IPS-18c (cell line): ENCODE measurements around the gene POSTN.

Experiments used
- H3K4me3 ChIP-seq: 2 replicates; pipeline ENCODE4 v1.7.0; 2013; ENCODE audit warnings: low read depth, mild to moderate bottlenecking, low read length, moderate library complexity; ENCODE audit not compliant: insufficient read depth
- H3K9me3 ChIP-seq: one replicate; pipeline ENCODE4 v1.6.1; 2013; ENCODE audit warnings: mild to moderate bottlenecking, low read length, moderate library complexity; ENCODE audit not compliant: control insufficient read depth, insufficient read depth

The POSTN gene, protein sequence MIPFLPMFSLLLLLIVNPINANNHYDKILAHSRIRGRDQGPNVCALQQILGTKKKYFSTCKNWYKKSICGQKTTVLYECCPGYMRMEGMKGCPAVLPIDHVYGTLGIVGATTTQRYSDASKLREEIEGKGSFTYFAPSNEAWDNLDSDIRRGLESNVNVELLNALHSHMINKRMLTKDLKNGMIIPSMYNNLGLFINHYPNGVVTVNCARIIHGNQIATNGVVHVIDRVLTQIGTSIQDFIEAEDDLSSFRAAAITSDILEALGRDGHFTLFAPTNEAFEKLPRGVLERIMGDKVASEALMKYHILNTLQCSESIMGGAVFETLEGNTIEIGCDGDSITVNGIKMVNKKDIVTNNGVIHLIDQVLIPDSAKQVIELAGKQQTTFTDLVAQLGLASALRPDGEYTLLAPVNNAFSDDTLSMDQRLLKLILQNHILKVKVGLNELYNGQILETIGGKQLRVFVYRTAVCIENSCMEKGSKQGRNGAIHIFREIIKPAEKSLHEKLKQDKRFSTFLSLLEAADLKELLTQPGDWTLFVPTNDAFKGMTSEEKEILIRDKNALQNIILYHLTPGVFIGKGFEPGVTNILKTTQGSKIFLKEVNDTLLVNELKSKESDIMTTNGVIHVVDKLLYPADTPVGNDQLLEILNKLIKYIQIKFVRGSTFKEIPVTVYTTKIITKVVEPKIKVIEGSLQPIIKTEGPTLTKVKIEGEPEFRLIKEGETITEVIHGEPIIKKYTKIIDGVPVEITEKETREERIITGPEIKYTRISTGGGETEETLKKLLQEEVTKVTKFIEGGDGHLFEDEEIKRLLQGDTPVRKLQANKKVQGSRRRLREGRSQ

DNA sequence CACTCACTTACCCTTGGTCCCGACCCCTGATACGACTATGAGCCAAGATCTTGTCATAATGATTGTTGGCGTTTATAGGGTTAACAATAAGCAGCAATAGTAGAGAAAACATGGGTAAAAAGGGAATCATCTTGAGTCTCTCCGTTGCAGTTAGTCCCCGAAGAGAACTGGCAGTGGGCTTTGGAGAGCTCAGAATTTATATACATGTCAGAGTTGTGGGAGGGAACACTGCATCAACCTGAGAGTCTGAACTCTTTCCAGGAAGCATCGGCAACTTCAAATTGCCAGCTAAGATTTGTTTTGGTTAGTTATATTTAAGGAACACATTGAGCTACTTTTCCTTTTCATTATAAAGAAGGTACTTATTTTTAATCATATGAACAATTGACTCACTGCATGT lies at the start of gene POSTN:
Gene POSTN (minus strand): TSS at position 172 of the 400 bp plus-strand sequence. CDS start 42 bp downstream, at position 130.
- Histone ChIP-seq H3K4me3 (no peak within 1 kb of the TSS), H3K9me3 (no peaks in the 10 kb centered on the region)

DNA sequence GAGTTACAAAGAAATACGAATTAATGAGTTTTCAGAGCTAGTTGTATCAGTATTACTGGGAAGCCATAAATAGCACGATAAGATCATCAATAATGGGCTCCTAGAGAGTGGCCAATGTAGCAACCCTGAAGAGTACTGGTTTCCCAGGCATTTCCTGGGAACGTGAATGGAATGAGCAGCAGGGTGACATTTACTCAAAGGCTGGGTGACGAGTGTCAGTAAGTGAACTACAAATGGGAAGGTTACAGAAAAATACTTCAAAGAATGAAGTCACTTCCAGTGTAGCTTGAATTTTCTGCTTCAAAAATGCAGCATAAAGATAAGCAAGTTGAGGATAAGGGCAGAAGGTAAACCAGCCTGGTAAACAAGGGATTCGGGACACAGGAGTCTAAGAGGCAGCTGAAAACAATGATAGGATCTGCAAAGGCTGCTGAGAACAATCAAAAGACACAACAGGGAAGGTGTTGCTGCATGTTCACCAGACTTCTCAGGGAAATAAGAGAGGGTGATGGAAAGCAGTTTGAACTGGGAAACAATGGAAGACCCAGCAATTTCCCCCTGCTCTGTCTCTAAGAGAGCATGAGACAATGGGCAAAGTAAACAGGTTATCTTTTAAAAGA lies 48.6 kb upstream of the POSTN start:
- no peaks in the 10 kb centered on the region for H3K9me3 ChIP-seq
- H3K4me3 ChIP-seq, result no peak overlapping the region

DNA sequence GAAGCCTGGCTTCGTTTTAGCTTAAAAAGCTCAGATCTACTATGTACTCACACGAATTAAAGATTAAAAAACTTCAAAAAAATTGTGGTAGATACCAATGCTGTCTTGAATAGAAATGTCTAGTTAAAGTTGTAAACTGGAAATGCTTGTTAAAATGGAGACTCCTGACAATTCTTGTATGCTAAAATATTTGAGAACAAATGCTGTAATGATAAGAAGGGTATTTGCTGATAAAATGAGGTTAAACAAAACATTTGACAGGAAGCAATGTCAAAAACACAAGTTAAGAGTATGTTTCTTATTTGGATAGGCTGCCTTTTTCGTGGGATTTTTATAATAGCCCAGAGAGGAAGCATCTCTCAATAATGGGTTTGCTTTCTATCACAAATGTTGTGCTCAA lies 48.0 kb upstream of the POSTN start:
- Histone ChIP-seq H3K9me3 (no peaks in the 10 kb centered on the region), H3K4me3 (no peak overlapping the region)

DNA sequence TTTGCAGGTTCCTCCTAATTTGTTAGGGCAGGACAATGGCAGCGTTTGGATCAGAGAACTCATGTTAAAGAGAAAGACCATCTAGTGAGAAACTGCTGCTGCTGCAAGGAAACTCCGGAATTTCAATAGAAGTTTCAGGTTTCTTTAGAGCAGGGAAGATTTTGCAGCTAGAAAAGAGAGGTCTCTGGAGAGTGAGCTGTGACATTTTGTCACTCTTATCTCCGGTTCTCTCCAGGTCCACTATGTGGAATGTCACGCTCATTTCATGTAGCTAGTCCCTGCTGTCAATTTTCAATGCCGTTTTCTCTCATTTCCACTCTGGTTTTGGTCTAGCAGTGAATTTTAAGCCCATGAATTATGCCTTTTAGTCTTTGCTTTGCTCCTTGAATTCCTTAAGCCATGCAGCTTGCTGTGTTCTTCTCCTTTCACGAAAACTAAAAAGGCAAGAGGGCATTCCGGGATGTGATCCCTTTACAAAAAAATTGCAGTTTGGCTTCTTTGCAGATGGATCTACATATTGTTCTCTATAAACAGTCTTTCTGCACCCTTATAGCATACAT lies 46.7 kb upstream of the POSTN start:
- H3K4me3 ChIP-seq, result no peak overlapping the region
- no peaks in the 10 kb centered on the region for H3K9me3 ChIP-seq

DNA sequence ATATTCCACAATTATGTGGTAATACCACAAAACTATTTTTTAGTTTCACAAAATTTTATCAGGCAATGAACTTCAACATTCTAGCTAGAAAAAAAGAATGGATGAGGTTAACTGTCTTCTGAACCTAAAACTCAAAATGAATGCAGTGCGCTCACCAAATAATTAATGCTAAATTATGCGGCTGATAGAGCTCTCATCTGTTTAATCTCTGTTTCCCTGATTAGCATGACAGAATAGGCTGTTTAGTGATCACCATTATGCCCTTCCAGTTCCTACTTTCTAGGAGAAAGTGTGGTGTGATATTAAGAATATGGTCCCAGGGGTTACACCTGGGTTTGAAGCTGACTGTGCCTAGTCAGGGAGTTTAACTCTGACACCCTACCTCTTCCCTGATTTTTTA lies 42.8 kb upstream of the POSTN start:
- H3K9me3 ChIP-seq, result no peaks in the 10 kb centered on the region
- H3K4me3 ChIP-seq, result no peak overlapping the region

DNA sequence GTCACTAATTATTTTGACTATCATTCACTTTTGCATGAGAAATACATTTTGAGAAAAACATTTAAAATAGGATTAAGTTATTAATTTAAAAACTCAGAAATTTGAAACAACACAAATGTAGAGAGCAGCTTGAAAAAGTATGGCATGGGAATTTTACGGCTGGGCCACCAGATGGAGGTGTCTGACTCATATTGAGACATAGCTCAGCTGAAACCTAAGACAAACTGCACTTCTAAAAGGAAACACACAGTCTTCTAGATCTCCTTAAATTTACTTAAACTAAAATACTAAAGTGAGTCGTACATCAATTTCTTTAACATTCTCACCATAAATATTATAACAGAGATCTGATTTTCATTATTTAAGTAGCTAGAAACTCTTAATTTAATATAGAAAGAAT lies 41.9 kb upstream of the POSTN start:
- Histone ChIP-seq H3K4me3 (no peak overlapping the region), H3K9me3 (no peaks in the 10 kb centered on the region)

DNA sequence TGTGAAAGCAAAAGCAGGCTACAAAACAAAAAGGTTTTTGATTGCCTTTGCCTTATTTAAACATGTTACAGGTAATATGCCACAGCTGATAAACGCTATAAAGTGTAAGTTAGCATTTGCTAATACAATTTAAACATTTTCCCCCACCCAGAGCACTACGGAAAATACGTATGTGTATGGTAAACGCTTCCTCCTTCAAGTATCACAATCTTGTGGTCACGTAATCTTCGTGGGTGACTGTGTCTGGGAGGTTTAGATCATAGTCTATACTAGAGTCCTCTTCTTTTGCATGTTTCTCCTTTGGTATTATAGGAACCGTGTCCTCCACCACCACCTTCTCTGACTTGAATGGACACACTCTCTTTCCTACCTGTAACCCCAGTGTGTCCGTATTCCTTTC lies 38.1 kb upstream of the POSTN start:
- Histone ChIP-seq H3K9me3 (no peaks in the 10 kb centered on the region), H3K4me3 (no peak overlapping the region)

DNA sequence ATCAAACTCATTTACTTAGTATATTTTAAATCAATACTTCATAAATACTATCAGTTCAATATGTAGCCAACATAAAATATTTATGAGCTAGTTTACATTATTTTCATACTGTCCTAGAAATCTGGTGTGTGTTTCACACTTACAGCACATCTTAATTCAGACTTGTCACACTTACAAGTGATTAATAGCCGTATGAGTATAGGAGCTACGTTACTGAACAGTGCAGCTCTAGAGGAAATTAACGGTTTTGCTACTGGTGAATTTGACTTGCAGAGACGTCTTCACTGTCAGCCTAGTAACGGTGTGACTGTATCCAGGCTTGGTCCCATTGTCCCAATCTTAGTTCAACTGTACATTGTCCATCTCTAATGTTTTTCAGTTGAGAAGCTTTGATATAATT lies 33.7 kb upstream of the POSTN start:
- H3K4me3 ChIP-seq, result no peak overlapping the region
- no peaks in the 10 kb centered on the region for H3K9me3 ChIP-seq

DNA sequence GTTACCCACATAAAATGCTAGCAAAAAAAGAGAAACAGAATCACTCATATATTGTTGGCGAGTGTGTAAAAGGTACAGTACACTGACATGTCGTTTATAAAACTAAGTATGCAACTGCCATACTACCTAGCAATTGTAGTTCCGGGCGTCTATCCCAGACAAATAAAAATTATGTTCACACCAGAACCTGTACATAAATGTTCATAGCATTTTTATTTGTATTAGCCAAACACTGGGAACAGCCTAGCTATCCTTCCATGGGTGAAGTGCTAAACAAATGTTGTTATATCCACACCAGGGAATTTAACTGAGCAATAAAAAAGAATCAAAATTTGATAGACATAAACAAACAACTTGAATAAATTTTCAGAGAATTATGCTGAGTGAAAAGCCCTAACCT lies 28.9 kb upstream of the POSTN start:
- H3K9me3 ChIP-seq, result no peaks in the 10 kb centered on the region
- H3K4me3 ChIP-seq, result no peak overlapping the region

DNA sequence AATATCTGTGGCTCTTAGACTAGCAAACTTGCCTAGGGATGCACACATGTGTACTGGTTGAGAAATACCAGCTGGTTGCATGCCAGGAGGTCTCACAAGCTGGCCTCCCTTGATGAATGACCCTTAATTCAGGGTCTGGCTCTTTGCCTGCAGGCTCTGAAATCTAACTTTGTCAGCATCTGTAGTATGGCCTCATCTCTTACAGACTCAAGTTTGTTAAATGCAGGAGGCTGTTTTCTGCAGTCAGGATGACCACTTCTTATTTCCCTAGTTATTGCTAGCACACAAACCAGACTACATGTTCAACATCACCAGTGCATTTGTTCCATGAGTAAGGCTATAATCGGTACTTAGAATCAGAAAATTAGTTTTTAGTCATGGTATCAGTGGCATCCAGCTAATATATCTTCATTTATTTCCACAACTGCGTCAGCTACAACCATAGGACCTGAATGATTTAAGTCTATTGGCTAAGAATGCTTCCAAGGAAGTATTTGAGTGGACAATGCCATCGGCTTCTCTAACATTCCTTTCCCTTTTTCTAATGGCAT lies 23.3 kb upstream of the POSTN start:
- no peak overlapping the region for H3K4me3 ChIP-seq
- no peaks in the 10 kb centered on the region for H3K9me3 ChIP-seq

DNA sequence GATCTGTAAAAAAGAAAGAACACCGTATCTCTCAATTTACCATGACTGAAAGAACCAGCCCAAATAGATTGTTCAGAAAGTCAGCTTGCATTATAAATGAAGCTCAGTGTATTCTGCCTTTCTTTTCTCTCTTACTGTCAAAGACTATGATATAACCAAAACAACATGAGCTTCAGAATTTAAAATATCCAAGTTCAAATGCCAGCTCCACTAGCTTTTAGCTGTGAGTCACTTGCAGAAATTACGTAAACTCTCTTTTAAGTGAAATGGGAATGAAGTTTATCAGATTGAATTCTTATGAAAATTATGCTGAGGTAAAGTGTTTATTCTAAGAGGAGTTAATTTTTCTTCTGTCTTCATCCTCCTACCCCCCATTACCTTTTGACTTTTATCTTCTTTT lies 20.0 kb upstream of the POSTN start:
- no peaks in the 10 kb centered on the region for H3K9me3 ChIP-seq
- H3K4me3 ChIP-seq, result no peak overlapping the region

DNA sequence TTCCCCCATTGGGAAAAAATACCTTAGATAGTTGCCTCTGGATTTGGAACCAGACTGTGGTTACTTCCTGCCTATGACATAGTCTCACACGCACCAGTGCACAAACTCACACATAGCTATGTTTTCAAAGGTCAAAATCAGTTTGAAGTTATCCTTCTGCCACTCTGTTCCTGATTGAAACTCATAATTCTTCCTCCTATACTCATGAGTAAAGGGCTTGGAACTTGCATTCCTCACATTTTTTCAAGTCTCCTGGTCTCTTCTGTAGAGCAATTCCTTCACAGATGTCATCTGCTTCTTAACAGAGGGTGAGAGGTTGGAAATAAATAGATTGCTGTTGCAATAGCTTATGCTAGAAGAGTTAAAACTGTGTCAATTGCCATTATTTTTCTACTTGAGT lies 18.6 kb upstream of the POSTN start:
- Histone ChIP-seq H3K9me3 (no peaks in the 10 kb centered on the region), H3K4me3 (no peak overlapping the region)

DNA sequence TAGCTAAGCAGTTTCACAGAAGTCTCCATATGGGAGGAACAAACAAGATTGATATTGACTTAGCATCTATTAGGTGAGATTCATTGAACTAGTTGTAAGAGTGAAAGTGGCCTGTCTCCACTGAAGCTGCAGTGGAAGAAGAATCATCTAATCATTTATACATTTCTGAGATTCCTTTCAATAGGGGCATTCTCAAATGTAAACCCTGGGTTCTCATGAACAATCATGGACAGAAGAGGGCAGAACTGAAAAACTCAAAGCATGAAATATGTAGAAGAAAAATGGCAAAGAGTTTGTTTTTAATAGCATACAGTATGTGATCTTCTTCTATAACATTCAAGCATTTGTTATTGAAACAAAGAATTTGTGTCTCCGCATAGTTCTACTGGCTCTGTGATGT lies 17.6 kb upstream of the POSTN start:
- Histone ChIP-seq H3K4me3 (no peak overlapping the region), H3K9me3 (no peaks in the 10 kb centered on the region)

DNA sequence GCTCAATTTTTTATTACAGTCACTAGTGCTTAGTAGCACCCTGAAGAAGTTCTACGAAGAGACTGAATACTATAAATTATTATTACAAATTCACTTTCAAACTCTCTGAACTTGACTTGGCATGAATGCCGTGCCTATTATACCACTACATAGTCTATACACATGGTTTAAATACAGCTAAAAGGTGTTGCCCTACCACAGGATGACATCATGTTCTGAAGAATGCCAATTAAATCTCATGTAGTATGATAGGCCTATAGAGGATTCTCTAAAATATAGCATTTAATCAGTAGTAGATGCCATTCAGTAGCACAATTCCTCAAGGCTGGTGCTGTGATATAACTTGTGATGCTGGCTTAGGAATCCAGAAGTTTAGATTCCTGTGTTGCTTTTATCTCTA lies 16.7 kb upstream of the POSTN start:
- no peak overlapping the region for H3K4me3 ChIP-seq

DNA sequence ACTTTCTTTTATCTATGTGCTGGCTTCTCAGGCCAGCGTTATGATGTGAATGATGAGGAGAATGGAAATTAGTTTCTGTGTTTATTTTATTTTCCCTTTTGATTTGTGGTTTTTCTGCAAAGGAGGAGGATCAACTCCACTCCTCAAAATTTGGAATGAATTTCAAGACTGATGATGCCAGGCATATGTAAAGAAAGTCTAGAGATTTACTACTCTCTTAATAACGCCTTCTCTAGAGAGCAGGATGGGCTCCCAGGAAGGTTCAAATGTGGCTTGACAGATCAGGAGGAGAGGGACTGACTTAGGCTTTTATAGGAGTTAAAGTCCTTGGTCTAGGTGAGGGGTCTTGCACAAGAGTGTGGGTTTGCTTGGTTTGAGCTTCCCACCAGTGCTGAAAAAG lies 15.1 kb upstream of the POSTN start:
- no peak overlapping the region for H3K4me3 ChIP-seq
- H3K9me3 ChIP-seq, result no peaks in the 10 kb centered on the region

More for the DNA sequence above, 16.7 kb upstream of the POSTN start:
- H3K9me3 ChIP-seq, result no peaks in the 10 kb centered on the region

DNA sequence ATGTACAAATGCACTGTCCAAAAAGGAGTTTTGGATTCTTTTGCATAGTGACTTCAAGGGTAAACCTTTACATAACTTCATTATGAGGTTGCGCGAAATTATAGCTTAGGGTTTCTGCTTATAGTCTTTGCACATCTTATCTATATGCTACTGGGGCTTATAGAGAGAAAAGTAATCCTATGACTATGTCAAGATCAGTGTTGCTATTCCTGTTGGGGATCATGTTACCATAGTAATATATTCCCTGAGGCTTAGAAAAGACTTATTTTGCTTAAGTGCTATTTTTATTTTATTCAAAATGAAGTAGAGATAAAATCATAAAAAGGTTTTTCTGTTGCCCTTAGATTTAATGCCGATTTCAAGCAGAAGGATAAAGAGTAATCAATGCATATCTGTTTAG lies 14.7 kb upstream of the POSTN start:
- H3K4me3 ChIP-seq, result no peak overlapping the region
- no peaks in the 10 kb centered on the region for H3K9me3 ChIP-seq

DNA sequence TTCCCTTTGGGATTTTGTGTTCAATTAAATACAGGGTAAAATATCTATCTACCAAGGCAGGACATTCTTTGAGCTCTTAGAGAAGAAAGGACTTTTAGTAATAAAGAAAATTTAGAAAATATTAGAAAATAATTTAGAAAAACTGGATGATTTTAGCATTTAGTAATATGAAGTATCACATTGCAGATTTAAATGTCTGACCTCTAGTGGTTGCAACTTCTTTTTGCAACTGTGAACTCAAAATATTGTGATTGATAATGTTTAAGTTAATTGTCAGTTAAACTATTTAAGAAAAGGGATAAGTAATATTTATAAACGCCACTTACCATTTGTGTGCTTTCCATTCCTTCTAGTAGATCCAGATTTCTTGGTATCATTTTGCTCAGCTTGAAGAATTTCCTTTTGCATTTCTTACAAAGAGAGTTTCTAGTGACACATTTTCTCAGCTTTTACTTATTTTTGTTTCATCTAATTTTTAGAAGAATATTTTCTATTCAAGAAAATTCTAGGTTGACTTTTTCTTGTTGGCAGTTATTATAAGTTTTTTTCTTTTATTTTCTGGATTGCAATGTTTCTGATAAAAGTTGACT lies 10.3 kb upstream of the POSTN start:
- Histone ChIP-seq H3K9me3 (no peaks in the 10 kb centered on the region), H3K4me3 (no peak overlapping the region)
